Activated gamma-delta T cell treated with anti-CD3 and anti-CD28 coated beads, Interleukin-2, amount 50 U/mL, for 16 hours (primary cell): Measurements from ENCODE around the gene THSD4.

Experiments used
- DNase-seq: peaks from one replicate; pipeline ENCODE4 v3.0.0-alpha.2; 2020; ENCODE audit warnings: low read depth

THSD4 gene

GRCh38 chr15:71501344-71502076 lies 386.2 kb downstream of the THSD4 start:
- DNase-seq: no peak

- DNase-seq: no peak
Observed at GRCh38 chr15:71502077-71502432, 386.8 kb downstream of the THSD4 start.

DNA sequence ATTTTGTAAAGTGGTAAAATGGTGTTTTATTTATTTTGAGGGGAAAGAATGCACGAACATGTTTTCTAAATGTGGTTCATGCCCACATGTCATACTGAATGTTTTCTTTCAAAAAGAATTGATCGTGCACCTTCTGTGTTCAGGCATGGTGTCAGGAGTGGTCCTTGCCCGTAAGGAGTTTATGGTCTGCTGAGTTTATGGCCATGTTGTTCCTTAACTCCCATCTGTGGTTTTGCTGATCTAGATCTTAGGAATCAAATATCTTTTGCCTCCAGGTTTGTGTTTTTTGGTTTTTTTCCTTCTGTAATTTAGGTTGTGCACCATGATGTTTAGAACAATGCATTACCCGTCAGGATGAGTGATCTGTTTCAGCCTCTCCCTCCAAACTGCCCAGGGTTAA lies 390.7 kb downstream of the THSD4 start:
- DNase-seq: no peak

DNA sequence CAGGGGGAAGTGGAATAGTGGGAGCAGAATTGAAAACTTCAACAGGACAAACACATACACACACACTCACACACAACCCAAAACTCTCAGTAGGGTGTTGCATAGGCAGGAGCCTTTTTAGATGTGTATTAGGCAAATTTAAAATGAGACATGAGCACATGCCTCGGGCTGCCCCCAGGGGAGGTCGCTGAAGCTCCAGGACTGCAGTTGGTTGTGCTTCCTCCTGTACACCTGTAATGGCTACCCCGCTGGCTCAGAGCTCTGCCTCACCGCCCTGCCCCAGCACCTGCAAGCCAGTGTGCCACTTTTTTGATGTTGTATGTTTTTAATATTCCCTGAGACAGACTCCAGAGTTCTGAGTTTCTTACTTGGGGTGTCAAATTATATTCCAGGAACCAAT lies 391.7 kb downstream of the THSD4 start:
- no peak for DNase-seq

DNA sequence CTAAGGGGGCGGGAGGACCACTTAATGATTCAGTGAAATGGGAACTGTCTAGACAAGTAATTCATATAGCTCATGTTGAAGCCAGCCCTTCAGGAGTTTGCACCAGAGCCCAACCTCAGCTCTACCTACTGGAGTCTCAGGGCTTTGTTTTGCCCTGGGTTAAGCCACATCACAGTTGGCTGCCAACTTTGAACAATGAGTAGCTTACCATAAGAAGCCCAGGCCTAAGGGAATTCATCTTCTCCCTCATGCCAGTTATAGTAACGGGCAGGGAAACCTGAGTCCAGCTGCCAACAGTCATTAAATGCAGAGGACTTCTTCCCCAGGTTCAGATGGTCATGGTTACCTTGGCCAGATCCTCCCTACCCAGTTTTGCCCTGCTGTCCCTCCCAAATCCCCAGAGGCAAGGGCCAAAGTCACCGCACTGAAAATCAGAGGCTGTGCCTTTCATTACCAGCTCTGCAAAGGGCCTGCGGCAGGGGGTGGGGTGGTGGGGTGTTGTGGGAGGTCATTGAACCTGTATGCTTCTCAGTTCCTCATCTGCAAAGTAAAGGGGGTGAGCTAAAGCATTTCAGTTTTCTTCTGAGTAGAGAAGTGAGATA lies 392.9 kb downstream of the THSD4 start:
- no peak for DNase-seq

DNA sequence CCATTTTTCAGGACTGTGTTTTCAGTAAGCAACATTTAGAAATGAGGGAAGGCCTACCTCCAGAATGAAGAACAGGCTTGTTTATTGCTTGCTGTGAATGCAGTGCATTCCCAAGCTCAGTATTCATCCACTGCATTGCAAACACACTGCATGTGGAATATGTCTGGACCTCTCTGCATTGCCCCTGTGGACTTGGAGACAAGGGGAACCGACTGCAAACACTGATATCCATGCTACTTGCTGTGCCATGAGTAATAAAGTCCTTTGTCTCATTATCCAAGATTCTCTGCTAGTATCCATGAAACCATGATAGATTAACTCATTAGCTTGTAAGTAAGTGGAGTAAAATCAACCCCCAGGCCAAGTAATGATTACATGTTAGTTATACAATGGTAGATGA lies 393.9 kb downstream of the THSD4 start:
- no peak for DNase-seq

- no peak for DNase-seq
Observed at GRCh38 chr15:71510763-71511162, 395.5 kb downstream of the THSD4 start.

GRCh38 chr15:71511796-71512681 lies 396.8 kb downstream of the THSD4 start:
- no peak for DNase-seq

DNA sequence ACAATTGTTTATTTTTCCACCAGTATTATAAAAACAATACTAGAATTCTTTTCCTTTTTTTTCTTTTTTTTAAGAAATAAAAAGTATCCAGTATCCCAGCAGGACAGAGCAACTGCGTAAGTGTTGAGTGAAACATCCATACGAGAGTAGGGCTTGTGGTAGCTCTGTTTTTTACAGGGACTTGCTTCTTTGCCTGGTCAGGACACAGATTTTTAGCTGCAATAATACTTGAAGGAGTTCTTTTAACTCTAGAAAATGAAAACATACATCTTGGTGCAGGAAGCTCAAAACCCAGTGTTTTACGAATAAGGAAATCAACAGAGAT lies 397.4 kb downstream of the THSD4 start:
- no peak for DNase-seq

DNA sequence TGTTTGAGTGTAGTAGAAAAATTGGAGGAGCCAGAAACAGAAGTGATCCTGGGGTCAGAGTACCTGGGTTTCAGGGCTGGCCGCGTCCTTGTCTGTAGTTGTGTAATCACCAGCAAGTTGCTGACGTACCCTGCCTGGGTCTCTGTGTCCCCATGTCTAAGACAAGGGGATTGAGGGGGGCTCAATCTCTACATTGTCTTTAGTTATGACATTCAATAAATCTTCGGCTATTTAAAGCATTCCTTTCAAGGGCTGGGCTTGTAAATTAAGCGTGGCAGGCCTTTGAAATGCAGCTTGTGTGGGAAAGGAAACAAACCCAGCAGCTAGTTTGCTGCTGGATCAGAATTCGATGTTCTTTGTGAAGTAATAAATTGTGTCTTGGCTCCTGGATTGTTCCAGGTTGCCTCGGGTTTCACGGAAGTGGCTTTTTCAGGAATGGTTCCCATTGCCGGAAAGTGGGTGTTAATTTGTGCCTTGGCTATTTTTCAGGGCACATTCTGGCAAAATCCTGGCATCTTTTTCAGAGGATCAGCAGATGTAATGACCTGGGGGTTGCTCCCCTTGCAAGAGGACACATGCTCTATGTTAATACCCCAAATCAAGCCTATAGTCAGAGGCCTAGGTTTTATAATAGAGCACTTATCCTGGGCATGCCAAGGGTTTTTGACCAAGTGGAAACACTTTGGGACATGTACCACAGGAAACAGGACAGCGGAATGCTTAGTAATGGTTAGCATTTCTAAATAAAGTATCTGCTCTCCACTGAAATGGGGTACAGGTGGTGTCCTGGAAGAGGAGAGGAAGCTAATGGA lies 400.3 kb downstream of the THSD4 start:
- DNase-seq: no peak

GRCh38 chr15:71517751-71518150 lies 402.5 kb downstream of the THSD4 start:
- DNase-seq: no peak

GRCh38 chr15:71518661-71519060 lies 403.4 kb downstream of the THSD4 start:
- no peak for DNase-seq

- no peak for DNase-seq
Observed at GRCh38 chr15:71526060-71526820, 411.0 kb downstream of the THSD4 start.

DNA sequence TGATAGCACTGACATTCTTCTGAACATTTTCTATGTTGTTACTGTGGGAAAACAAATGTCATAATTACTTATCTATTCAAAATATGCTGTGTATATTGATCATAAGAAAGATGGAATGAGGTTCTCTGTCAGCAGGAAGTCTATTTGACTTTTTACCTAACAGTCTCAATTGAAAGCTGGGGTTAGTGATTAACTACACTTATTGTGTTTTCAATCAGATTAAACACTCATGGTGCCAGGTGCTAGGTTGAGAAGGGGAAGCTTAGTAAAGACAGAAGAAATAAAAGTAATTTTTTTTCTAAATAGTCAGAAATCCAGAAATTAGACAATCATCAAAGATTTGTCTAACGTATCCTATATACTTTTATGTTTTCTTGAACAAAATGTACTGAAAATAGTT lies 414.1 kb downstream of the THSD4 start:
- no peak for DNase-seq

DNA sequence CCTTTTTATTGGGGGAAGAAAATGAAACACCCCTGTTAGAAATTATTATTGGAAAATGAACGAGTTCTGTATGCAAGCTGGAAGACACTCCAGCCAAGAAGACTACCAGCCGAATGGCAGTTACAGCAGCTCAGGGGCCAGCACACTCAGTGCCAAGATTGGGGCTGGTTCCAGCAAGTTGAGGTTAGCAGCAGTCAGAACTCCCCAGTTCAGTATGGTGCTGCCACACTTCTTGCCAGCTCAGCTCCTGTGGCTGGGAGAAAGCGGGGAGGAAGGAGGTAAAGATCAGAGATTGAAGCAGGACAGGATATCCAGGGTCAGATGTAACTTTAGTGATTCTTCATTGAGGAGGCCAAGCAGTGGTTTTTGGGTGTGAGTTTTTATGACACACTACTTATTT lies 414.8 kb downstream of the THSD4 start:
- no peak for DNase-seq

- DNase-seq: no peak
Observed at GRCh38 chr15:71532994-71533393, 417.7 kb downstream of the THSD4 start.

- no peak for DNase-seq
Observed at GRCh38 chr15:71538181-71538580, 422.9 kb downstream of the THSD4 start.

GRCh38 chr15:71541746-71542145 lies 426.5 kb downstream of the THSD4 start:
- DNase-seq: no peak

DNA sequence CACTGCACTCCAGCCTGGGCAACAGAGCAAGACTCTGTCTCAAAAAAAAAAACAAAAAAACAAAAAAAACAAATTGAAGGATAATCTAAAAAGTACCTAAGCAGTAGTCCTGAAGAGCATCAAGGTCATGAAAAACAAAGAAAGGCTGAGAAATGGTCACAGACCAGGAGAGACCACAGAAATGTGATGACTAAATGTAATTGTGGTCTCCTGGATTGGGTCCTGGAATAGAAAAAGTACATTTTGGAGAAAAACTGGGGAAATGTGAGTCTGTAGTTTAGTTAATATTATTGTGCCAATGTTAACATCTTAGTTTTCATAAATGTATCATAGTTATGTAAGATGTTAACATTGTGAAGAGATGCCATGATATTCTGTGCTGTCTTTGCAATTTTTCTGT lies 427.6 kb downstream of the THSD4 start:
- no peak for DNase-seq

DNA sequence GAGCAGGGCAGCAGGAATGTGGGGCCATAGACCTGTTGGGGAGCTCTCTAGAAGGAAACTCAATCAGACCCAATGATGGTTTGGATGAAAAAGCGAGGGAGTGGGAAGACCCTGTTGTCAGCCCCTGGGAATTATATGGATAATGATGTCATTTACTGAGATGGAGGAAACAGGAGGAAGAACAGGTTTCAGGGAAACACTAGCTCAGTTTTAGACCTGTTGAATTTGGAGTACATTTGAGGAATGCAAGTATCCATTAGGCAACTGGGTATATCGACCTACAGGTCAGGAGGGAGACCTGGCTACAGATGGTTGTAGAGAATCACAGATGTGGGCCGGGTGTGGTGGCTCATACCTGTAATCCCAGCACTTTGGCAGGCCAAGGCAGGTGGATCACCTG lies 428.1 kb downstream of the THSD4 start:
- DNase-seq: no peak

DNA sequence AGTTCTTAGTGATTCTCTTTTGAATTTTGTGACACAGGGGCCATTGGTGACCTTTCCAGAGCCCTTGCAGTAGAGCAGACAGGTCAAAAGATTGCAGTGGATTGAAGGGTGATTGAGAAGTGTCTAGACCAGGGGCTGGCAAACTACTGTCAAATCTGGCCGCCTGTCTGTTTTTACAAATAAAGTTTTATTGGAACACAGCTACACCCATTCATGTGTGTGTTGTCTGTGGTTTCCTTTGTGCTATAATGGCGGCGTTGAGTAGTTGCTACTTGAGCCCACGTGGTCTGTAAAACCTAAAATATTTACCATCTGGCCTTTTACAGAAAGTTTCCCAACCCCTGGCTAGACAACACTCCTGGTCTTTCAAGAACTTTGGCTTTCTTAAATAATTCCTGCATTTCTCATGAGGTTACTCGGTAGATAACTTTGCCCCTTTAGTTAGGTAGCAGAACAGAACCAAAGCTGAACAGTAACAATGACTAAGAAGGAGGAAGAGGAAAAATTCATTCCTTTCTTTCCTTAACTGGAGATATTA lies 430.0 kb downstream of the THSD4 start:
- no peak for DNase-seq
